Keratinocyte (primary cell): ENCODE measurements around the gene APBB1. TPM values are rescaled to one million over a fixed set of nuclear protein-coding genes. Genes with fewer than 3 reads are reported as not detected.

Source experiments
- DNase-seq: peaks from one replicate; pipeline ENCODE4 v3.0.0-alpha.2; 2011; ENCODE audit warnings: low read depth, missing footprints, low spot score
- FAIRE-seq: peaks from 2 replicates; lab custom pipeline; 2011; peaks lifted over from hg19 to GRCh38; lab: Jason Lieb, UNC
- H2AFZ ChIP-seq: 2 replicates; pipeline ENCODE4 v1.6.0; 2012; ENCODE audit warnings: low read length, control low read depth, inconsistent platforms; ENCODE audit not compliant: control insufficient read depth
- H3K27ac ChIP-seq: 2 replicates; pipeline ENCODE4 v1.5.1; 2011; ENCODE audit warnings: low read length; ENCODE audit not compliant: control insufficient read depth, insufficient read depth
- H3K27me3 ChIP-seq: 3 replicates; pipeline ENCODE4 v1.6.0; 2011; ENCODE audit warnings: low read length; ENCODE audit not compliant: control insufficient read depth, insufficient read depth; ENCODE audit errors: extremely low read depth
- H3K36me3 ChIP-seq, 2 experiments: 2 replicates in 1 of 2; 3 replicates in 1 of 2; pipeline ENCODE4 v1.5.1; 2011; ENCODE audit warnings: low read length in 2 of 2, mild to moderate bottlenecking in 1 of 2; ENCODE audit not compliant: control insufficient read depth in 2 of 2, insufficient read depth in 2 of 2; ENCODE audit errors: extremely low read depth in 1 of 2
- H3K4me1 ChIP-seq: 3 replicates; pipeline ENCODE4 v1.5.1; 2011; ENCODE audit warnings: low read length; ENCODE audit not compliant: control insufficient read depth, insufficient read depth; ENCODE audit errors: extremely low read depth
- H3K4me2 ChIP-seq: 3 replicates; pipeline ENCODE4 v1.6.0; 2011; ENCODE audit warnings: low read depth, low read length; ENCODE audit not compliant: control insufficient read depth, insufficient read depth; ENCODE audit errors: extremely low read depth
- H3K4me3 ChIP-seq, 3 experiments: fragments of 200-600 bp in 1 of 3; sonication (generic) in 1 of 3; 2 replicates in 2 of 3; 3 replicates in 1 of 3; pipeline ENCODE4 v1.5.1; 2011 to 2016; ENCODE audit warnings: low read length in 3 of 3, mild to moderate bottlenecking in 3 of 3, control low read depth in 2 of 3, inconsistent platforms in 1 of 3, low read depth in 1 of 3, mixed read lengths in 1 of 3, mixed run types in 1 of 3, moderate library complexity in 1 of 3; ENCODE audit not compliant: control insufficient read depth in 2 of 3, insufficient read depth in 2 of 3; ENCODE audit errors: extremely low read depth in 1 of 3
- H3K79me2 ChIP-seq: 2 replicates; pipeline ENCODE4 v1.6.0; 2012; ENCODE audit warnings: low read length; ENCODE audit not compliant: control insufficient read depth, insufficient read depth
- H3K9ac ChIP-seq: 3 replicates; pipeline ENCODE4 v1.6.0; 2011; ENCODE audit warnings: low read length; ENCODE audit not compliant: control insufficient read depth, insufficient read depth; ENCODE audit errors: extremely low read depth
- H3K9me1 ChIP-seq: 3 replicates; pipeline ENCODE4 v1.6.0; 2011; ENCODE audit warnings: low read length; ENCODE audit not compliant: control insufficient read depth, insufficient read depth; ENCODE audit errors: extremely low read depth
- H3K9me3 ChIP-seq: 2 replicates; pipeline ENCODE4 v1.5.1; 2012; ENCODE audit warnings: low read depth, low read length; ENCODE audit not compliant: control insufficient read depth
- H4K20me1 ChIP-seq: 3 replicates; pipeline ENCODE4 v1.6.0; 2011; ENCODE audit warnings: low read length; ENCODE audit not compliant: control insufficient read depth, insufficient read depth; ENCODE audit errors: extremely low read depth
- EZH2 ChIP-seq: IDR thresholded peaks from one replicate; pipeline ENCODE4 v1.6.1; 2012; ENCODE audit warnings: inconsistent platforms, mild to moderate bottlenecking, low read length, moderate library complexity
- dilution Hi-C: fragments of 300-500 bp; cut with MboI; formaldehyde crosslinking; loops from one replicate; pipeline ENCODE4 v1.7.0; 2020; ENCODE audit warnings: low sequenced_read_pairs; ENCODE audit not compliant: extremely low pct_ligation_motif_present
- polyA plus RNA-seq, 5 experiments: library from polyadenylated mRNA; depleted of rRNA in 3 of 5; stranded (reverse) in 3 of 5; stranded (forward) in 1 of 5; unstranded in 1 of 5; fragments of >200 nt; gene quantifications; 1 replicate in 1 of 5; 2 replicates in 3 of 5; 3 replicates in 1 of 5; pipeline versions ENCODE4 v1.2.1 to v1.2.3, GENCODE V29; 2011 to 2012; ENCODE audit warnings: missing spikeins in 2 of 5, low read depth in 1 of 5, low replicate concordance in 1 of 5
- TF ChIP-seq, protein P1 (sequence below), 3 experiments: IDR thresholded peaks in 1 of 3; conservative IDR thresholded peaks in 1 of 3; optimal IDR thresholded peaks in 1 of 3; 2 replicates in 2 of 3; 3 replicates in 1 of 3; pipeline versions ENCODE3 to v1.5.1; 2011; ENCODE audit warnings: low read length in 3 of 3, mild to moderate bottlenecking in 3 of 3, moderate library complexity in 2 of 3, control low read depth in 1 of 3, inconsistent platforms in 1 of 3; ENCODE audit not compliant: insufficient read depth in 2 of 3; ENCODE audit errors: extremely low read depth in 1 of 3

Gene APBB1
- polyA plus RNA-seq, 1 donor (not counting 4 experiments of a cell fraction or from before 2014, with no cell fraction given), result 3.7 TPM

DNA sequence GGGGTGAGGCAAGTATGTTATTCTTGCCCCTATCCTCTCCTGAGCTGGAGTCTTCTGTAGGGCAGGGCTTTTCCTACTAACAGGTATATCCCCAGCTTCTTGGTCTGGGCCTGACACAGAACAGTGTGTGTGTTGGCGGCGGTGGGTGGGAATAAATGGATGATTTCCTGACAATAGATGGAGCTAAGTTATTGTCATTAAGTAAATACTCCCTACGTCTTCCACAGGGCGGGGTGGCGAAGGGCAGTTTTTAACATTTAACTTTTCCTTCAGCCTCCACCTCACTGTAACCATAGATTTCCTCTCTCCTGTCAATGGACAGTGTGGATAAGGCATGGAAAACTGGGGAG is 40.3 kb downstream of the APBB1 start:
- Histone ChIP-seq H3K4me1 (no peaks in the 10 kb centered on the region), H2AFZ (no peak overlapping the region), H3K4me2 (no peak overlapping the region), H3K36me3 (no peaks in the 10 kb centered on the region), H3K79me2 (no peaks in the 10 kb centered on the region), H3K9me3 (no peaks in the 10 kb centered on the region), H4K20me1 (no peaks in the 10 kb centered on the region), H3K27ac (no peak overlapping the region), H3K9me1 (no peaks in the 10 kb centered on the region), H3K4me3 (no peak overlapping the region), H3K9ac (no peak overlapping the region), H3K27me3 (no peaks in the 10 kb centered on the region)
- no peak for DNase-seq
- FAIRE-seq, result no peak
- dilution Hi-C loops, result no loop called here
- TF ChIP-seq, protein P1, sequence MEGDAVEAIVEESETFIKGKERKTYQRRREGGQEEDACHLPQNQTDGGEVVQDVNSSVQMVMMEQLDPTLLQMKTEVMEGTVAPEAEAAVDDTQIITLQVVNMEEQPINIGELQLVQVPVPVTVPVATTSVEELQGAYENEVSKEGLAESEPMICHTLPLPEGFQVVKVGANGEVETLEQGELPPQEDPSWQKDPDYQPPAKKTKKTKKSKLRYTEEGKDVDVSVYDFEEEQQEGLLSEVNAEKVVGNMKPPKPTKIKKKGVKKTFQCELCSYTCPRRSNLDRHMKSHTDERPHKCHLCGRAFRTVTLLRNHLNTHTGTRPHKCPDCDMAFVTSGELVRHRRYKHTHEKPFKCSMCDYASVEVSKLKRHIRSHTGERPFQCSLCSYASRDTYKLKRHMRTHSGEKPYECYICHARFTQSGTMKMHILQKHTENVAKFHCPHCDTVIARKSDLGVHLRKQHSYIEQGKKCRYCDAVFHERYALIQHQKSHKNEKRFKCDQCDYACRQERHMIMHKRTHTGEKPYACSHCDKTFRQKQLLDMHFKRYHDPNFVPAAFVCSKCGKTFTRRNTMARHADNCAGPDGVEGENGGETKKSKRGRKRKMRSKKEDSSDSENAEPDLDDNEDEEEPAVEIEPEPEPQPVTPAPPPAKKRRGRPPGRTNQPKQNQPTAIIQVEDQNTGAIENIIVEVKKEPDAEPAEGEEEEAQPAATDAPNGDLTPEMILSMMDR (optimal IDR thresholded peaks at IDR 0.05 in 1 of 3, IDR thresholded peaks at IDR 0.05 in 1 of 3, conservative IDR thresholded peaks at IDR 0.05 in 1 of 3; ENCODE audit: extremely low read depth in 1 of 3, insufficient read depth in 2 of 3, low read length in 3 of 3), result no peak
- no peak for TF ChIP-seq EZH2

DNA sequence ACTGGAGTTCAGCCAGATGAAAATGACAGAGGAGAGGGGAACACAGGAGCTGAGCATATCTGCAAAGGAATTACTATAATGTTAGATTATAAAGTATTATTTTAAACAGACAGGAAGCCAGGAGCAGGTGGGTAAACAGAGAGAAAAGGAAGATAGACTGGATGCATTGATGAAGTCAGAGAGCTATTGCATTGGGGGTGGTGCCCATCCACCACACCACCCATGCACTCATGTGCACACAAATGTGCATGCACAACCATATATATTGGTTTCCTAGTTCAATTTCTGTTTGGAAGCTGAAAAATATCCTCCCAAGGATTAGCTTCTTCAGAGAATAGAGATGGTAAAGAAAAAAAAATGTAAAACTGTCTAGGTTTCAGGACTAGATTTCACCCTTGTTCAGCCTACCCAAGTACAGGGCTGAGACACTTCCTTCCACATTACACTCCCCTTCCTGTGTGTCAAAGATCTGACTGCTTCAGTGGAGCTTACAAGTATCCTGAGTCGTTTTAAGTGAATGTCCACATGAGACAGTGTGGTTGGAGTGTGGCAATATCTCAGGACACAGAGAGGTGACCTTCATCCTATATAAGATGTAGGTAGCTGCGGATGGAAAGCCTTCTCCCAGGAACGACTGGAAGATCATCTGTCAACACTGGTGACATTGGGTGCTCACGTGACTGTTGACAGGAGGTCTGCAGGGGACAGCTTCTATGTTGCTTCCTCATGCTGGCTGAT is 40.8 kb downstream of the APBB1 start:
- Histone ChIP-seq H3K9me1 (no peaks in the 10 kb centered on the region), H3K9ac (no peak overlapping the region), H3K9me3 (no peaks in the 10 kb centered on the region), H3K36me3 (no peaks in the 10 kb centered on the region), H4K20me1 (no peaks in the 10 kb centered on the region), H3K4me1 (no peaks in the 10 kb centered on the region), H3K27ac (no peak overlapping the region), H2AFZ (no peak overlapping the region), H3K4me3 (no peak overlapping the region), H3K4me2 (no peak overlapping the region), H3K27me3 (no peaks in the 10 kb centered on the region), H3K79me2 (no peaks in the 10 kb centered on the region)
- dilution Hi-C loops, result no loop called here
- TF ChIP-seq, protein P1 (optimal IDR thresholded peaks at IDR 0.05 in 1 of 3, IDR thresholded peaks at IDR 0.05 in 1 of 3, conservative IDR thresholded peaks at IDR 0.05 in 1 of 3; ENCODE audit: extremely low read depth in 1 of 3, insufficient read depth in 2 of 3, low read length in 3 of 3), result no peak
- no peak for TF ChIP-seq EZH2
- DNase-seq (no peak), FAIRE-seq (no peak)
